Body of pancreas (tissue), 4 donors: Measurements from ENCODE around the gene KCNJ4.

Source experiments
- POLR2A ChIP-seq, 3 donors: fragments of 450-650 bp; IDR thresholded peaks; one replicate each; pipeline ENCODE4 v1.6.1; 2016; ENCODE audit warnings: antibody characterized with exemption in 3 of 3, mild to moderate bottlenecking in 2 of 3
- TF ChIP-seq, protein P1 (sequence below), 7 experiments: fragments of 450-650 bp in 4 of 7; fragments of 200-600 bp in 3 of 7; sonication (generic) in 3 of 7; IDR thresholded peaks; one replicate each; pipeline ENCODE4 v1.5.1; 2016 to 2019; ENCODE audit warnings: antibody characterized with exemption in 7 of 7

- TF ChIP-seq POLR2A (IDR thresholded peaks at IDR 0.05), result no peak
- TF ChIP-seq, protein P1, sequence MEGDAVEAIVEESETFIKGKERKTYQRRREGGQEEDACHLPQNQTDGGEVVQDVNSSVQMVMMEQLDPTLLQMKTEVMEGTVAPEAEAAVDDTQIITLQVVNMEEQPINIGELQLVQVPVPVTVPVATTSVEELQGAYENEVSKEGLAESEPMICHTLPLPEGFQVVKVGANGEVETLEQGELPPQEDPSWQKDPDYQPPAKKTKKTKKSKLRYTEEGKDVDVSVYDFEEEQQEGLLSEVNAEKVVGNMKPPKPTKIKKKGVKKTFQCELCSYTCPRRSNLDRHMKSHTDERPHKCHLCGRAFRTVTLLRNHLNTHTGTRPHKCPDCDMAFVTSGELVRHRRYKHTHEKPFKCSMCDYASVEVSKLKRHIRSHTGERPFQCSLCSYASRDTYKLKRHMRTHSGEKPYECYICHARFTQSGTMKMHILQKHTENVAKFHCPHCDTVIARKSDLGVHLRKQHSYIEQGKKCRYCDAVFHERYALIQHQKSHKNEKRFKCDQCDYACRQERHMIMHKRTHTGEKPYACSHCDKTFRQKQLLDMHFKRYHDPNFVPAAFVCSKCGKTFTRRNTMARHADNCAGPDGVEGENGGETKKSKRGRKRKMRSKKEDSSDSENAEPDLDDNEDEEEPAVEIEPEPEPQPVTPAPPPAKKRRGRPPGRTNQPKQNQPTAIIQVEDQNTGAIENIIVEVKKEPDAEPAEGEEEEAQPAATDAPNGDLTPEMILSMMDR (IDR thresholded peaks at IDR 0.05), result no peak
Observed at GRCh38 chr22:38424525-38425080, 30.4 kb downstream of the KCNJ4 start.
